ENCODE data around the gene KRT12. TPM values are rescaled to one million over a fixed set of nuclear protein-coding genes. Genes with fewer than 3 reads are reported as not detected.

Gene KRT12
- total and polyA plus RNA-seq, 9 of the 15 experiments (the other 6 are each of a cell fraction or from before 2014, with no cell fraction given), result 0.18 to 7.0 (median 2.2) TPM

- no peak for TF ChIP-seq ZBTB34 (CRISPR knock-in tag; IDR thresholded peaks at IDR 0.05)
- TF ChIP-seq KLF1 (tag; IDR thresholded peaks at IDR 0.05), result no peak
- TF ChIP-seq, protein P1, sequence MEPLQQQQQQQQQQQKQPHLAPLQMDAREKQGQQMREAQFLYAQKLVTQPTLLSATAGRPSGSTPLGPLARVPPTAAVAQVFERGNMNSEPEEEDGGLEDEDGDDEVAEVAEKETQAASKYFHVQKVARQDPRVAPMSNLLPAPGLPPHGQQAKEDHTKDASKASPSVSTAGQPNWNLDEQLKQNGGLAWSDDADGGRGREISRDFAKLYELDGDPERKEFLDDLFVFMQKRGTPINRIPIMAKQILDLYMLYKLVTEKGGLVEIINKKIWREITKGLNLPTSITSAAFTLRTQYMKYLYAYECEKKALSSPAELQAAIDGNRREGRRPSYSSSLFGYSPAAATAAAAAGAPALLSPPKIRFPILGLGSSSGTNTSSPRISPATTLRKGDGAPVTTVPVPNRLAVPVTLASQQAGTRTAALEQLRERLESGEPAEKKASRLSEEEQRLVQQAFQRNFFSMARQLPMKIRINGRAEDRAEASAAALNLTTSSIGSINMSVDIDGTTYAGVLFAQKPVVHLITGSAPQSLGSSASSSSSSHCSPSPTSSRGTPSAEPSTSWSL (CRISPR knock-in tag; IDR thresholded peaks at IDR 0.05; ENCODE audit: borderline replicate concordance), result no peak
- no peak for TF ChIP-seq ZNF717 (CRISPR knock-in tag; IDR thresholded peaks at IDR 0.05)
- TF ChIP-seq EP400 (IDR thresholded peaks at IDR 0.05), result no peak
- no peak for TF ChIP-seq RFX7 (CRISPR knock-in tag; IDR thresholded peaks at IDR 0.05)
- no peak for TF ChIP-seq TEAD1 (CRISPR knock-in tag; IDR thresholded peaks at IDR 0.05)
- TF ChIP-seq HEY1 (CRISPR knock-in tag; IDR thresholded peaks at IDR 0.05; ENCODE audit: borderline replicate concordance), result no peak
- TF ChIP-seq SIN3A (IDR thresholded peaks at IDR 0.05; ENCODE audit: borderline replicate concordance in 2 of 2, control insufficient read depth in 1 of 2, low read depth in 2 of 2, low read length in 2 of 2), result no peak
- no peak for TF ChIP-seq HNRNPK (IDR thresholded peaks at IDR 0.05; ENCODE audit: low read depth, low read length, poor library complexity, severe bottlenecking)
- TF ChIP-seq AFF4 (CRISPR knock-in tag; IDR thresholded peaks at IDR 0.05), result no peak
- WGBS (ENCODE audit: insufficient coverage, low coverage, missing lambda C conversion rate), result 1% methylated on average over 4 of the region's 4 CpGs
- peaks cover 24 to 41% of the 10 kb centered on the region in 2 experiments for H3K27me3 ChIP-seq (ENCODE audit: control insufficient read depth in 2 of 2, insufficient read depth in 2 of 2, low read length in 2 of 2)
- no peak overlapping the region for H3K9ac ChIP-seq (ENCODE audit: insufficient read depth in 1 of 2, low read depth in 2 of 2, low read length in 2 of 2)
- ChIA-PET POLR2A (no interaction called here), CTCF (ENCODE audit: low intra/inter-chr PET ratio) (no interaction called here)
- H3K4me1 ChIP-seq (replicated peaks in 1 of 2; ENCODE audit: control insufficient read depth in 2 of 2, insufficient read depth in 2 of 2, low read length in 2 of 2), result no peaks in the 10 kb centered on the region; a peak in 1 of 5 replicates
- no peak overlapping the region for H3K4me3 ChIP-seq
- H3K79me2 ChIP-seq (ENCODE audit: control insufficient read depth, insufficient read depth, low read length), result no peaks in the 10 kb centered on the region
- H3K27ac ChIP-seq (ENCODE audit: extremely low read depth, low read depth, low read length), result no peak overlapping the region
- BruUV-seq (replicated peaks), result no TSS peak
- DNase-seq (ENCODE audit: extremely low read depth in 1 of 4, low spot score in 3 of 4), result no peak
- FAIRE-seq, result no peak
- no peaks in the 10 kb centered on the region for H3K36me3 ChIP-seq (ENCODE audit: control insufficient read depth, insufficient read depth, low read length)
- no peak for ATAC-seq
- 0 out of 2 replicates have a peak, but pooled peaks cover 2% of the 10 kb centered on the region for H4K20me1 ChIP-seq (replicated peaks; ENCODE audit: control insufficient read depth, insufficient read depth, low read length)
- no peak overlapping the region for H2AFZ ChIP-seq (ENCODE audit: low read depth, low read length)
- in situ Hi-C loops (cut with MboI), result no loop called here
- H3K9me3 ChIP-seq (replicated peaks; ENCODE audit: control insufficient read depth, insufficient read depth, low read depth, low read length), result no peaks in the 10 kb centered on the region
- intact Hi-C loops (cut with micrococcal nuclease), result no loop called here
- no peaks in the 10 kb centered on the region for H3K9me1 ChIP-seq (ENCODE audit: control insufficient read depth, insufficient read depth, low read length)
- no peak overlapping the region for H3K4me2 ChIP-seq (ENCODE audit: insufficient read depth, low read length)
Measured at GRCh38 chr17:40896916-40897455, 30.0 kb upstream of the KRT12 start.
